Activated CD8-positive, alpha-beta memory T cell treated with anti-CD3 and anti-CD28 coated beads for 4 hours (primary cell): ENCODE data around the gene NEDD4L.

Source experiments
- DNase-seq, 2 donors: peaks; one replicate each; pipeline ENCODE4 v3.0.0-alpha.2; 2020; ENCODE audit warnings: low read depth in 2 of 2

NEDD4L gene

GRCh38 chr18:58095222-58095621 is 51.2 kb downstream of the NEDD4L start:
- no peak for DNase-seq

GRCh38 chr18:58095655-58096054 is 51.6 kb downstream of the NEDD4L start:
- no peak for DNase-seq

- DNase-seq, result no peak
Observed at GRCh38 chr18:58096658-58097057, 52.6 kb downstream of the NEDD4L start.

GRCh38 chr18:58097121-58097906 is 53.3 kb downstream of the NEDD4L start:
- no peak for DNase-seq

- DNase-seq, result no peak
Observed at GRCh38 chr18:58097907-58098166, 53.8 kb downstream of the NEDD4L start.

- no peak for DNase-seq
Observed at GRCh38 chr18:58098706-58099105, 54.7 kb downstream of the NEDD4L start.

GRCh38 chr18:58100154-58100553 is 56.1 kb downstream of the NEDD4L start:
- no peak for DNase-seq

GRCh38 chr18:58101291-58101794 is 57.3 kb downstream of the NEDD4L start:
- DNase-seq, result no peak

GRCh38 chr18:58102018-58102417 is 58.0 kb downstream of the NEDD4L start:
- no peak for DNase-seq

- no peak for DNase-seq
Observed at GRCh38 chr18:58102875-58103274, 58.8 kb downstream of the NEDD4L start.

- no peak for DNase-seq
Observed at GRCh38 chr18:58103339-58103985, 59.4 kb downstream of the NEDD4L start.

- no peak for DNase-seq
Observed at GRCh38 chr18:58104096-58104495, 60.1 kb downstream of the NEDD4L start.

GRCh38 chr18:58105206-58105887 is 61.3 kb downstream of the NEDD4L start:
- no peak for DNase-seq

GRCh38 chr18:58105888-58106260 is 61.8 kb downstream of the NEDD4L start:
- DNase-seq, result no peak

GRCh38 chr18:58106289-58107070 is 62.5 kb downstream of the NEDD4L start:
- no peak for DNase-seq

- DNase-seq, result no peak
Observed at GRCh38 chr18:58109256-58109655, 65.2 kb downstream of the NEDD4L start.

GRCh38 chr18:58110398-58110797 is 66.4 kb downstream of the NEDD4L start:
- no peak for DNase-seq

GRCh38 chr18:58112174-58112573 is 68.1 kb downstream of the NEDD4L start:
- DNase-seq, result no peak

- no peak for DNase-seq
Observed at GRCh38 chr18:58113337-58113736, 69.3 kb downstream of the NEDD4L start.

GRCh38 chr18:58114766-58115165 is 70.7 kb downstream of the NEDD4L start:
- DNase-seq, result no peak

- DNase-seq, result no peak
Observed at GRCh38 chr18:58116818-58117217, 72.8 kb downstream of the NEDD4L start.

- no peak for DNase-seq
Observed at GRCh38 chr18:58117786-58118403, 73.9 kb downstream of the NEDD4L start.
